GM12872 (cell line): Measurements from ENCODE around the gene GPC6.

Source experiments
- CTCF ChIP-seq: IDR thresholded peaks from 3 replicates; pipeline ENCODE4 v1.5.1; 2011; ENCODE audit warnings: low read depth, mild to moderate bottlenecking, low read length, moderate library complexity; ENCODE audit not compliant: insufficient read depth

Gene GPC6

DNA sequence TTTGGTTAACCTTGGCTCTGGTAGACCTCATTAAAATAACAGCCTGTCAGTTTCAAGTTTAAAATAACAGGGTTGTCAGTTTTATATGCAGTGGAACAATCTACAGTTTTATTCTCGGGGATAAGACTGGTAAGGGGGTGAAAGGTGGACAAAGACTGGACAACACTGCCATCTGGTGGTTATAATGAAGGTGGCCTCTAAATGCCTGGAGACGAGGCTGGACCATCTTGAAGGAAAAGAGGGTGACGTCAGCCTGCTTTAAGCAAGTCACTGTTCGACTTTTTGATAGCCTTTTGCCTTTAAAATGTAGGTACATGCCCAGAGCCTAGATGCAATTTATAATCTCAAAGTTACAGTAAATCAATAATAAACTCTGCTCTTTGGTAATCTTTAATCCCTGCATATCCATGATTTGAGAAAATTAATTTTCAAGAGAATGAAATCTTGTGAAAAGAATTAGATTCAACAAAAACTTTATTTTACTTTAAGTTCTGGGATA is 1135.9 kb downstream of the GPC6 start:
- TF ChIP-seq CTCF, result peak; percentile 77

- no peak for TF ChIP-seq CTCF
Measured at GRCh38 chr13:94366677-94367076, 1140.1 kb downstream of the GPC6 start.

- no peak for TF ChIP-seq CTCF
Measured at GRCh38 chr13:94369972-94370436, 1143.4 kb downstream of the GPC6 start.

- TF ChIP-seq CTCF, result no peak
Measured at GRCh38 chr13:94371855-94372254, 1145.2 kb downstream of the GPC6 start.

DNA sequence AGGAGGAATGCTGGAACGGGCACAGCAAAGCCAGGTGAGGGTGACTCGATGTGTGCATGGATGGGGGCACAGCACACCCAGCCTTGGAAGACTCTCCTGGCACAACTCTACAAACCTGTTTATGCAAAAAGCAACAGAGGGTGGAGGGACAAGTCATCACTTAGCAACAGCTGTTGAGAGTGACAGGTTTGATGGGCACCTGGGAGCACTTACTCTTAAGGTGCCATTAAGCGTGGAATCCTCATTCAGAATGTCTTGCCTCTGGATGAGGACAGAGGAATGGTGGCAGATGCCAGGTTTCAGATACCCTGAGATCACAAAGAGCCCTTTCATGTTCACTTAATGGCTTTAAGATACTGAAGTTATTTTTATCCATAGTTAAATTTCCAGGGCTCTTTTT is 1155.9 kb downstream of the GPC6 start:
- TF ChIP-seq CTCF, result no peak

- no peak for TF ChIP-seq CTCF
Measured at GRCh38 chr13:94382960-94383359, 1156.4 kb downstream of the GPC6 start.

DNA sequence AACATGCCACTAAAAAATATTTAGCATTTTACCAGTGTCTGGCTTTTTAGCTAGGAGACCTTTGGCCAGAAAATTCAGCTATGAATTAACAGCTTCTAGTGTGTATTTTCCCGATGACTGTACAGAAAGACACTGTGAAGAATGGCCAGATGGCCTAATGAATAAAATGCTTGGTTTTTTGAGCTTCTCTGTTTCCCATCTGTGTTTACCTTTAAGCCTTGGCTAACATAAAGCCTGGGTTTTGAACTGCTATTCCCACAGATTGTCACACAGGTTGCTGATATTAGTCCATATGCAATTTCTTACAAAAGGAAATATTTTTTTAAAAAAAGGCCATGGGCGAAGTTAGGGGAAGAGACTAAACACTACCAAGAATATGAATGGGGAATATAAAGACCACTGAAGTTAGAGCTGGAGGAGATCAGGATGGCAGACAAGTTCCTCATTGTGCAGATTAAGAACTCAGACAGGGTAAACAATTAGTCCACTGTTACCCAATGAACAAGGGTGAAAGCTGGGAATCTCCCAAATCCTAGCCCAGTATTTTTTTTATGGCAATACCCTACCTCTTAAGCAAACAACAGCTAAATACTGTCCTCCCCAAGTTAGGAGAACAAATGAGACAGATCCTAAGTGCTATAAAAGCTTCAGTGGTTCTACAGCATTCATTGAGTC is 1157.8 kb downstream of the GPC6 start:
- no peak for TF ChIP-seq CTCF
